Activated naive CD8-positive, alpha-beta T cell treated with anti-CD3 and anti-CD28 coated beads, Interleukin-2, amount 50 U/mL, for 16 hours (primary cell): ENCODE measurements around the gene MYO1E.

ENCODE experiments used
- DNase-seq: peaks from one replicate; pipeline ENCODE4 v3.0.0-alpha.2; 2020; ENCODE audit warnings: low read depth, low spot score

Gene MYO1E

DNA sequence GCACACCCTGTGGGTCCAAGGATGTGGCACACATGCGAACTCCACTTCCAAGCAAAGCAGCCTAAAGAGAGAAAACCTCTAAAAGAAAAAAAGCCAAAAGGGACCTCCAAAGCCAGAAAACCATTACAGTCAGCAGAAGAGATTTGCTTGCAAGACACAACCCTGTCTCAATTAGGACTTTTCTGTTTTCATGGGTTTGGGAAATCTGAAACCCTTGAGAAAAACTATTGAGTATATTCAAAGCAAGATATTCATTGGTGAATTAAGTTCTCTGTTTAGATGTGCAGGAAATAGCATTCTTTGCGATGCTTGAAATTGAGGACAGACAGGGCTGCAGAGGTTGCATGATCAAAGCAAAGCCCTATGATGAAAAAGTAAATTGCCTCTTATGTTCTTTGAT lies 176.3 kb downstream of the MYO1E start:
- no peak for DNase-seq

DNA sequence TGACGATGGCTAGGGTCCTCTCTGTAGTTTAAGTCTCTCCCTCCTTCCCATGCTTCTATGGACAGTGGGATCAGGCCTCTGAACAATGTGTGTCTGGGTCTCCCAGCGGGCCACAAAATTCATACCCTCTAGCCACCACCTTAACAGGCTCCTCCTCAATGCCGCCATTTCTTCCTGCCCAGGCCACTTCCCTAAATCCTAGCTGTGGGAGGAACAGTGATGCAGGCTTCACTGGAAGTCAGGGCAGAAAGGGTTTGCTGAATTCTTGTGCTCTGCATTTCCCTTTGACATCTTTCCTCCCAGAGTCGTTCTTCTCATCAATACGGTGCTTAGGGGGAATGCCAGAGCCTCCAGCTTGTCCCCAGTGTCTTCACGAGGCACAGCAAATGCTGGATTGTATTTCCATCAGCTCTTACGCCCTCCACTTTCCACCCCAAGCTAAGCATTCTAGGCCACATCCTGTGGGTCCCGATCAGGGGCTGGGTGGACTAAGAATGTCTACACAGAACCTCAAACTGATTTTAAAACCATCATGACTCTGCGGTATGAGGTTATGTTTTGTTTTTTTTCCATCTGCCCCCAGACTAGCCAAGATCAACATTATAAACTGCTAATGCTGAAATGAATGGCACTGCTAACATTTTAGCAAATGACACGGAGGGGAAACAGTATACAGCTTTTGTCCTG lies 177.9 kb downstream of the MYO1E start:
- no peak for DNase-seq

DNA sequence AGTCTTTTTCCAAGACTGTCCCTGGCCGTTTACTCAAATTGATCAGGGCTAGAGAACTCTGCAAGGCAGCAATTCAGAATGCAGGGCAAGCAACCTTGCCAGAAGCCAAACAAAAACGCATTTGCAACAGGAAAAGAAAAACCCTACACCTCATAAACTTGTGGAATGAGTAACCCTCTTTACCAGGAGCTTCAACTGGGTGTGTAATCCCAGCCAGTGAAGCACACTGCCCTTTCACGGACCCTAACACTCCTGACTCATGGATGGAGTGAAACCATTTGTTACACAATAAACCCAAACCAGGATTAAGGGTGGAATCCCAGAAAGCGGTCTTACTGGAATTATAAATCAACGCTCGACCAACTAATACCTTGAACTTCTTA lies 180.8 kb downstream of the MYO1E start:
- no peak for DNase-seq

DNA sequence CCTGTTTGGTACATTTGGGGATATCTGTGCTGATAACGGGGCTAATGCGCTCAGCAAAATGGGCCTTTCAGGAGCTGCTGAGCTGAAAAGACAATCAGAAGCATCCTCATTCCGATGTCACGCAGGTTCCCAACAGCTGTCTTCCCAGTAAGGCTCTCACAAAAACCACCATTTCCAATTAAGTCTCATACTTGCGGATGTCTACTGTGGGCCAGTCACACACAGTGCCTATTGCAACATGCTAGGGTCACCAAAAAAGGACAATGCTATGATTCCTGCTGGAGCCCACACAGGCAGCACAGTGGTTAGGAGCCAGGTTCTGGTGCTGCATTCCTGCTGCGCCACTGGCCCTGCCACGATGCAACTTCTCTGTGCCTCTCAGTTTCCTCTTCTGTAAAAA lies 182.4 kb downstream of the MYO1E start:
- no peak for DNase-seq

DNA sequence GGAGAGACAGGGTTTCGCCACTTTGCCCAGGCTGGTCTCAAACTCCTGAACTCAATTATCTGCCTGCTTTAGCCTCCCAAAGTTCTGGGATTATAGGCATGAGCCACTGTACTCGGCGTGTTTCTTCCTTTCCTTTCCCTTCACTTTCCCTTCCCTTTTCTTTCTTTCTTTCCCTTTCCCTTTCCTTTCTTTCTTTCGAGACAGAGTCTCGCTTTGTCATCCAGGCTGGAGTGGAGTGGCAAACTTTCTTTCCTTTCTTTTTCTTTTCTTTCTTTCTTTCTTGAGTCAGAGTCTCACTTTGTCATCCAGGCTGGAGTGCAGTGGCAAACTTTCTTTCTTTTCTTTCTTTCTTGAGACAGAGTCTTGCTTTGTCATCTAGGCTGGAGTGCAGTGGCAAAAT lies 183.4 kb downstream of the MYO1E start:
- DNase-seq, result no peak

DNA sequence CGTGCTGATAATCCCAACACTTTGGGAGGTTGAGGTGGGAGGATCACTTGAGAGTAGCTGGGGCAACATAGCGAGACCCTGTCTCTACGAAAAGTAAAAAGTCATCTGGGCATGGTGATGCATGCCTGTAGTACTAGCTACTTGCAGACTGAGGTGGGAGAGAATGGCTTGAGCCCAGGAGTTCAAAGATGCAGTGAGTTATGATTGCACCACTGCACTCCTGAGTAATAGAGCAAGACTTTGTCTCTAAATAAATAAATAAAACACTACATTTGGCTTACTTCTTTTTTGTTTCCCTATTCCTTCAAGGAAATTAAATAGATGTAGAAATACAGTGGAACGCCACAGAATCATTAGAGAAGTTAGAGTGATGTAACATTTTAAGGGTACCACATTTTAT lies 186.2 kb downstream of the MYO1E start:
- DNase-seq, result no peak

DNA sequence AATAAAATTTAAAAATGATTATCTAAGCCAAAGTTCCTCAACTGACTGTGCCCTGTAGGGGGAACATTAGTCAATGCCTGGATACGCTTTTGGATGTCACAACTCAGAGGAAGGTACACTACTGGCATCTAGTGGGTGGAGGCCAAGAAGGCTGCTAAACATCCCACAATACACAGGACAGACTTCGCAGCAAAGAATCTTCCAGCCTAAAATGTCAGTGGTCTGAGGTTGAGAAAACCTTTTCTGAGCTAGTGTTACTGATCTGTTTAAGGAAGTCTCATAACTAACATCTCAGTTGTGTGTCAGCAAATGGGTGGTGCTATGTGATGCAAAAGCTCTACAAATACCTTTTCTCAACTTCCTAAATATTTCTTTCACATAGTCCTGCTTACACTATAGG lies 186.9 kb downstream of the MYO1E start:
- no peak for DNase-seq

DNA sequence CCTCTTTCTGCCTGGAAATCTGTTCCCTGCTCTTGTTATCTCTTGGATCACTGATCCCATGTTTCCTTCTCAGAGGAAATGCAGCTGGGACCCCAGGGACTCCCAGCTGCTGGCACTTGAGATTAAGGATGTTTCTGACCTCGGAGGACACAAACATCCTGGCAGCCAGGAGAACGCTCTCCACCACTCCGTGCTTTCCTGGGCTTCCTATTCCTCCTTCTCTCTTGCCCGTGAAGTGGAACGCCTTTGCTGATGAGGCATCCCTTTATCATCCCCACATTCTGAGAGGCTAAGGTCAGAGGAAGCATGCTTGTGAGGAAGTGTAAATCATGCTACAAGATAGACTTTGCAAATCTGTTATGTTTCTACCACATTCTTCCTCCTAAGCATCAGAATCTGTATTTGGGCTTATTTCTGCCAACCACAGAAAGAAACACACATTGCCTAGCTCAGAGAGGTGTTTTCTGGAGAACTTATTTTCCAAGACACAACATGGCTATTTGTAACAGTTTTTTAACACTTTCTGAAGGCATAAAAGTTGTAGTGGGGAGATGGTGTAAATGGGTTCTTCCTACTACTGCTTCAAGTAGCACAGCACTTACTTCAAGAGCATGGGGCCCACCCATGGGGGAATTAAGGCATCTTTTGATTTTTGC lies 191.6 kb downstream of the MYO1E start:
- no peak for DNase-seq

DNA sequence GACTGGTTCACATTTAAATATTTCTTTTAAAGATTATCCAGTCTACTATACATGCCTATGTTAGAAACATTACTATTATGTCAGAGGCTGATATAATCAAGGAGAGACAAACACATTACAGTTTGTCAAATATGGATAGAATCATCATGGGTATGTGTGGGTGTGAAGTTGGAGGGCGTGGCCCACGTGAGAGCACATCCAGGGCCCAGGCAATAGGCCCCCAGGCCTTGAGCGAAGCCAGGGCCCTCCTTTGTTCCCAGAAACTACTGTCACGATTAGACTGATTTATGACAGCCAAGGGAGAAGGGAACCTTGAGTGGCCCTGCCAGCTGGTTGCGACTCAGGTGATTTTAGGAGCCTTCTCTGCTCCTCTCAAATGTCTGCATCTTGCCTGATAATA lies 193.0 kb downstream of the MYO1E start:
- DNase-seq, result no peak

DNA sequence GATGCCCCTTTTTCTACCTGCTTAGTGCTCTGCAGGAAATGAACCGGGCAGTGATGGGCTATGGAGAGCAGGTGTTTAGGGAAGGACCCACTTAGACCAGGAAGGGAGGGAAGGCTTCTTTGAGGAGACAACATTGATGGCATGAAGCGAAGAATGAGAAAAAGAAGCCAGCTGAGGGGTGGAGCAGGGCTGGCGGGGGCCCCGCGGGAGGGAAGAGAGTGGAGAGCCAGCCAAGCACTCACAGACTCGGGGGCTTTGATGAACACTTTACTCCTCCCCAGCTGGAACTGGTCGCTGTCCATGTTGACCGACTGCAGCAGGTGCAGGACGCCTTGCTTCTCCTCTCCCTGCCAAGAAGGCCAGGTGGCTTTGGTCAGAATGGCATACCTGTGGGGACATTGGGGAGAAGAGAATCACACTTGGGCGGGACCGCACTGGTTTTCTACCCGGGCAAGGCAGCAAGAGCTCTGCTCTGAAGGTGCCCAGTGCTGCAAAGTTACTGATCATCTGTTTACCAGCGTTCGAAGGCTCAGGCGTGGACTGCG lies 194.4 kb downstream of the MYO1E start:
- DNase-seq, result no peak

DNA sequence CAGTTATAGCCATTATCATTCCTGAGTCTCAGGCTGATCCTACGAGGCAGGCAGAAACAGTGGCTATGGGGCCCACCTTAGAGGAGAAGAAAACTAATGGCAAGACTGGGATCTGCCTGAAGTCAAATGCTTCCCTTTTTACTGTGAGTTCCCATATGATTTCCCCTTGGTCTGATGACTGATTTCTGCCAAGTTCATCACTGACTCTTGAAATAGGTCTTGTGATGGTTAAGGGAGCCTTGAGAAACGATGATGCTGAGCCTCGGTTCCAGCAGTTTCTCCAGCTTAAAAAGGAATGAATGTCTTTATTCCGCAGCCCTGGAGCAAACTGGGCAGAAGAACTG lies 195.4 kb downstream of the MYO1E start:
- DNase-seq, result no peak

DNA sequence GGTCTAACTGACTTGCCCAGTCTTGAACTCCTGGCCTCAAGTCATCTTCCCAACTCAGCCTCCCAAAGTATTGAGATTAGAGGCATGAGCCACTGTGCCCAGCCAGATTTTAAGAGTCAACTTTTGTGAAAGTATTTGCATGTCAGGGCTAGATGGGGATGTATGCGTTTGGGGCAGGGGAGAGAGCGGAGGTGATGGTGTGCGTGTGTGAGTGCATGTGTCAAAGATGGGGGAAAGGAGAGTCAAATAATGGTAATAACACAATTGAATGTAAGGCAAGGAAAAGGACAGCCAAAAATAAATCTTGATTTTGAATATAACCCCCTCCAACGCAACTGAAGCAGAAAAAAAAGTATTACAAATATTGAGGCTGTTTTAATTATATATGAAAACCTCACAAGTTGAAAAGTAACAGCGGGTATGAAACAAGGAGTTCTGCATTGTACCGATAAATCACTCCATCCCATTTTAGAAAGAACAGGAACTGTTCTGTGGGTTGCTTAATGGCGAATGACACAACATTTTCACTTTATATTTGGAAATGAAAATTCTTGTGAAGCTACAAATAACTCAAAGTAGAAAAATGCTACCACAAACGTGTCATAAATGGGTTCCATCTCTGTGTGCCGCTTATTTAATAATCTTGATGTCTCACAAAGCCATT lies 195.9 kb downstream of the MYO1E start:
- no peak for DNase-seq

DNA sequence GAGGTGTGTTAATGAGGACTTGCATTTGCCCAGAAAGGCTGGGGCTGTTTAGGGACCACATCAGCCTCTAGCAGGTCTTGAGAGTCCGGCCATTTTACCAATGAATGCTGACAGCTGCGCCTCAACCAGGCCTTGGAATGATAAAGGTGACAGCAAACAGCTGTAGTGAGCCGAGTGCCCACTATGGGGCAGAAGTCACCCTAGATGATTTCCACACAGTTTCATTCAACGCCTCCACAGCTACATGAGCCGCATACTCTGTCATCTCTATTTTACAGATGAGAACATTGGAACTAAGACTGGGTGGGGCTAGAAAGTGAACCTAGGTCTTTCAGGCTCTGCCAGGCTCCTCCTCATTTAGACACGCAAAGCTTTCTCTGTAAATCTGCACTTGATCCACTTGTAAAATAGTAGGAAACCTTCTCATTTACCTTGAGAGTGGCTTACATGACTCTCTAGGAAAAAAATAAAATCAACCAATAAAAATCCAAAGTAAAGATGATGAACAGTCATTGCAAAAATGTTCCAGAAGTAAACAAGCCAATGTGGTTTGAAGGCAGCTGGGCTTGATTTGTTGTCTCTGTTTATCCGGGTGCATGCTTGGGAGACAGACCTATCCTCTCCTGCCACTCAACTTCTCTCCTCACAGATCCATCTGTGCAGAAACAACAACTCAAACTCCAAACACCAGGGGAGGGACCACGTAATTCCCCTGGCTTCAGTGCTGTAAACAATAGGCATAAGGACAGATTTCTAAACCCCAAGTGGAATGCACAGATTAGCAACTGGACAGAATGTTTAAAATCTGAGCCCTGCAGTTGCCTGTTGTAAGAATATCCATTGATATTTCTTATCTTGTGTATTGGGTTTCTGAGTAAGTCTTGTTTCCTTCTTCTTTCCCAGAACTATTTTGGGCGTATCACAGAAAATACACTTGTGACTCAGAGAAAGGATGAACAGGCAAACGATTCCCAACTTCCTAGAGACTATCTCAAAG lies 197.5 kb downstream of the MYO1E start:
- DNase-seq, result no peak

DNA sequence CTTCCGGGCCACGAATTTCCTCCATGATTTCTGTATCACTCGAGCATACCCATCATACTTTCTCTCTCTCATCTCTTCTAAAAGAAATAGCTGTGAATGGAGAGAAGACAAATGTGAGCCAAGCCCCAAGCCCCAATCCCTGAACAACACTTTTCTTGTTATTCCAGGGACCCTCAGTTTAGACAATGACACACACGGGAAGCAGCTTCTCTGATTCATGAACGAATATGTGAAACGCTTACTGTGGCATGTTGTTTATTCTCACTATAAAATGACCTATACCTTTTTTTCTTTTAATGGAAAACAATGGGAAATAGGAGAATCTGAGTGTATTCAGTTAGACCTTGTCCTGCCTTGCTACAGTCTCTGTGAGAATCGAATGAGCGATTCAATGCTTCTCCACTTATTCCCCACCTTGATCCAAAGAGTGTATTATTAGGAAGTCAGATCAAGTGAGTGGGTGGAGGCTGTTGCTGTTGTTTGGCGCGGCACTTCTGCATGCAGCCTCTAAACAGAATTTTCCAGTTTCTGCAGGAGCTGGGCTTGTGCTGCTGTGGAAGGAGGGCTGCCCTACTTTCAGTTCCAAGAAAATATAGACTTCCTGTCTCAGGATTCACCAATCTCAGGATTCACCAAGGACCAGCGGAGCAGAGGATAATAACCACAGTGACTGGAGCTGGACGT lies 198.4 kb downstream of the MYO1E start:
- no peak for DNase-seq

DNA sequence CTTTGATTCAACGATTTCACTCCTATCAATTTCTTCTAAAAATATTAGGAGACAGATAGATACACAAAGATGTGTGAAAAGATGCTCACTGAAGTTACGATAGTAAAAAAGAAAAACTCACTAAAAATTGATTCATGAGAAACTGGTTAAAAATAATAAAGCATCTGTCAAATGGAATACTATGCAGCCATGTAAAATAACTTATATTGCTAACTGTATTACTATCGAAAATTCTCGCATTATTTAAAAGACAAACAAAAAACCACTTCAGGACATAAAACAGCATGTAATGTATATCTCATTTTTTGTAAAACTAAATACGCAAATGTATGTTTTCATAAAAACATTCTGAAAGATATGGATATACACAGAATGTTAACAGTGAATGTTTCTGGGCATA lies 199.5 kb downstream of the MYO1E start:
- no peak for DNase-seq

DNA sequence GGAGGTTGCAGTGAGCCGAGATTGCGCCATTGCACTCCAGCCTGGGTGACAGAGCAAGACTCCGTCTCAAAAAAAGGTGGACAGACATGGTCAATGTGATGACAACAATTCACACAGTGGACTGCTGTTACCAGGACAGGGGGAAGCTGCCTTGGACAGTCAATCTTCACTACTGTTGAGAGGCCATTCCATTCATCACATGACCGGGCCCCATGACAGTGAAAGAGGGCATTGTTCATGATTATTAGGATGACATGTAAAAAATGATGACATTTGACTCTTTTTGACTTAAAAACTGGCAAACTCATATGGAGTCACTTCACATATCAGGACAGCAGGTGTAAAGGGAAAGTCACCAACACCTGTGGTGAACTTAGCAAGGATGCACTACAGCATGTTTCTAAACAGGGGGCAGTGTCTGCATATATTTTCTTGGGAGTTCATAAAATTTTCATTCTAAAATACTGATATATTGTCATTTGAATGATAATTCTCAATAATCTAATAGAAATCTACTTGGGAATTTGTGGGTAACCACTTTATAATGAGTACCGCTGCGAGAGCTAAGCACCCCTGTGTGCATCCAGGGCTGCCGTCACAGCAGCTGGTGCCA lies 200.3 kb downstream of the MYO1E start:
- no peak for DNase-seq

DNA sequence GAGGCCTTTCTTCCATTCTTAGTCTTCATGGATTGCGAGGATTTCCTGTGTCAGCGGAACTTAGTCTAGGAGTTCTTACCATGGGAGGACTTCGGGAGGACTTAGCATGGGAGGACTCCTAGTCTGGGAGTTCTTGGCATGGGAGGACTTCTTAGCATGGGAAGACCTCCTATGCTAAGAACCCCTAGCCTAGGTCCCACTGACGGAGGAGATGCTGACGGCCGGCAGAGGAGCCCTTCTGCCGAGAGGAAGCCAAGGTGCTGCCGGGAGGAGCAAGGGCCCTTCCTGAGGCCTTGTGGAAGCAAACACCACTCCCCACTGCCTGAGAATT lies 201.6 kb downstream of the MYO1E start:
- no peak for DNase-seq

DNA sequence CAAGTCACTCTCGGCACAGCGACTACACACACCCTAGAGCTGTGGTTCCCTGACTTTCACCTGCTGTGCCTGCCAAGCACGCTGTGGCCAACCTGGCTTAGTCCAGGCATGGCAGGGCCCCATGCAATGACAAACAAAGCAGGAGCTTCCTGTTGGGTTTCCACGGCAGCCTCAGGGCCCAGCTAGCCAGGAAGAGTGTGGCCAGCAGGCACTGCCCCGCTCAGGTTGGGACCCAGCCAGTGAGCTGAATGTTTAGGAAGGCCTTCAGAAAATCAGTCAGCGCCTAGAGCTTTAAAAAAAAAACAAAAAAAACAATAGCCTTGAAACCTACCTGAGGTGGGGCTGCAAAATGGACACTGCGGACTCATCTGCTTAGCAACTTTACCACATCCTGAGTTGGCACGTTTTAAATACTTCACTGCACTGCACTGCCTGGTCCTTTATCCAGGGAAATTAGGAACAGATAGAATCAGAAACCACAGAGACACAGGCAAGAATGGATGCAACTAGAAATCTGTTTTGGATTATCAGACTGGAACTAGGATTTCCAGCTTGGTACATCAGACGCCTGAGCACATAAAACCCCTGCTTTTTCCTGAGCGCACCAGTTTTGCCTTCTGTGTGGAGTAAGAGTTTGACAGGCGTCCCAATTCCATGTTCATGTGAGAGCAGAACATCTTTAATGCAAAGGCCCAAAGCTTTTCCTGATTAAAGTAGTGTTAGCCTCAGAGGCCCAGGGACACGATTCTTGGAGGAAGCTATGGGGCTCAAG lies 202.2 kb downstream of the MYO1E start:
- no peak for DNase-seq

DNA sequence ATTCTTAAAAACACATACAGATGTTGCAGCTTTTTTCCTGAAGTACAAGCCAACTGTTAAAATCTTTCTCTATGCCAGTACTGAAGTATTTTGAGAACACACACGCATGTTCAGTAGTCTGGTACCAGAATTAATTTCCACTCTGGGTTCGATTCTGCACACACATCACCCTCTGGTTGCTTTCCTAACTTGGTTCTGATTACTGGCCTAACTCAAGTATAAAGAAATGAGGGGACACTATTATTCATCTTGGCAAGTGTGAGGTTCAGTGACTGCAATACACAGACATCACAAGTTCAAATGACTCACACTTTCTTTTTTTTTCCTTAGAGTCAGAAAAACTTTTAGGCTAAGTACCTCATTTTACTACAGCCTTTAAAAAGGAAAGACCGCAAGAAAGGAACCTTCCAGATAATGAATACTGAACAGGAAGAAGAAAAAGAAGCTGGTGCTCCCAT lies 203.4 kb downstream of the MYO1E start:
- no peak for DNase-seq

DNA sequence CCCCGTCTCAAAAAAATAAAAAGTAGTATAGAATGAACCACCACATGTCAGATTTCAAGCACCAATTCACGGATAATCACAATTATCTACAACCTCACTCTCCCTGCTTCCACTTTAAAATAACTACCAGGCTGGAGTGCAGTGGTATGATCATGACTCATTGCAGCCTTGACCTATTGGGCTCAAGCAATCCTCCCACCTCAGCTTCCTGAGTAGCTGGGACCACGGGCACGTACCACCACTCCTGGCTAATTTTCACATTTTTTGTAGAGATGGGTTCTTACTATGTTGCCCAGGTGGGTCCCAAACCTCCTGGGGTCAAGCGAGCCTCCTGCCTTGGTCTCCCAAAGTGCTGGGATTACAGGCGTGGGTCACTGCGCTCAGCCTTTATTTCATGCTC lies 204.1 kb downstream of the MYO1E start:
- DNase-seq, result no peak
